Panc1 (cell line): ENCODE results near the gene INTS2. TPM values are rescaled to one million over a fixed set of nuclear protein-coding genes. Genes with fewer than 3 reads are reported as not detected.

Source experiments
- ATAC-seq: fragments of 200-7000 bp; cut with Tn5 transposase; 2 replicates; pipeline ENCODE4 v1.9.1; 2020; ENCODE audit warnings: mild to moderate bottlenecking, moderate library complexity
- BruUV-seq: library from RNA; stranded (reverse); fragments of 400-500 nt; replicated peaks from 2 replicates; lab custom pipeline; 2021; lab: Mats Ljungman, UMichigan
- CTCF ChIA-PET: fragments of 300-600 bp; sonication (Branson Sonifier 250); formaldehyde crosslinking; loops from one replicate; lab custom pipeline; 2022; ENCODE audit warnings: antibody characterized with exemption; lab: Charles Lee
- POLR2A ChIA-PET: fragments of 300-600 bp; sonication (Branson Sonifier 250); formaldehyde crosslinking; loops from one replicate; lab custom pipeline; 2022; ENCODE audit warnings: antibody characterized with exemption; lab: Charles Lee
- DNase-seq: peaks from one replicate; pipeline ENCODE4 v3.0.0-alpha.2; 2010; ENCODE audit warnings: low read depth, low spot score
- H3K27ac ChIP-seq: 2 replicates; pipeline ENCODE4 v1.5.1; 2011; ENCODE audit warnings: mild to moderate bottlenecking, low read length, inconsistent platforms
- H3K27me3 ChIP-seq: fragments of 200-500 bp; sonication (Bioruptor generic); 2 replicates; pipeline ENCODE4 v1.6.0; 2014; ENCODE audit warnings: low read length, inconsistent platforms; ENCODE audit not compliant: control insufficient read depth, insufficient read depth
- H3K36me3 ChIP-seq: fragments of 200-500 bp; sonication (Bioruptor generic); 2 replicates; pipeline ENCODE4 v1.5.1; 2014; ENCODE audit warnings: inconsistent platforms, mild to moderate bottlenecking, low read length, moderate library complexity; ENCODE audit not compliant: control insufficient read depth, insufficient read depth
- H3K4me1 ChIP-seq: 2 replicates; pipeline ENCODE4 v1.5.1; 2011; ENCODE audit warnings: inconsistent platforms, mild to moderate bottlenecking, low read length, moderate library complexity; ENCODE audit not compliant: control insufficient read depth, insufficient read depth
- H3K4me3 ChIP-seq, 2 experiments: 2 replicates each; pipeline ENCODE4 v1.5.1; 2011 to 2012; ENCODE audit warnings: low read depth in 2 of 2, low read length in 2 of 2, mild to moderate bottlenecking in 2 of 2, inconsistent platforms in 1 of 2, moderate library complexity in 1 of 2
- H3K9me3 ChIP-seq: fragments of 200-500 bp; sonication (Bioruptor generic); 2 replicates; pipeline ENCODE4 v1.5.1; 2014; ENCODE audit warnings: low read depth, mild to moderate bottlenecking, inconsistent platforms, low read length, moderate library complexity; ENCODE audit not compliant: control insufficient read depth, insufficient read depth
- CTCF ChIP-seq: fragments of 450-650 bp; IDR thresholded peaks from 2 replicates; pipeline ENCODE4 v1.5.1; 2017; ENCODE audit warnings: mild to moderate bottlenecking
- POLR2AphosphoS5 ChIP-seq: IDR thresholded peaks from 2 replicates; pipeline ENCODE4 v1.6.1; 2012; ENCODE audit warnings: mild to moderate bottlenecking, low read depth, low read length, moderate library complexity
- REST ChIP-seq, 2 experiments: IDR thresholded peaks; 2 replicates each; pipeline ENCODE4 v1.6.1; 2011 to 2012; ENCODE audit warnings: low read depth in 2 of 2, control low read depth in 1 of 2, low read length in 1 of 2, mild to moderate bottlenecking in 1 of 2, moderate library complexity in 1 of 2; ENCODE audit not compliant: insufficient read depth in 1 of 2
- SIN3A ChIP-seq: IDR thresholded peaks from 2 replicates; pipeline ENCODE4 v1.6.1; 2012; ENCODE audit warnings: low read depth, mild to moderate bottlenecking, low read length, moderate library complexity, borderline replicate concordance; ENCODE audit not compliant: insufficient read depth
- TCF7L2 ChIP-seq: IDR thresholded peaks from 2 replicates; pipeline ENCODE4 v1.6.1; 2011; ENCODE audit warnings: mild to moderate bottlenecking, low read depth, low read length, inconsistent platforms
- in situ Hi-C: cut with HindIII; loops from 2 replicates; pipeline ENCODE4 v1.10.0; 2016; ENCODE audit warnings: low sequenced_read_pairs, low pct_unique_long_range_greater_than_20kb
- intact Hi-C: fragments of 100-400 bp; cut with micrococcal nuclease; formaldehyde crosslinking; loops from one replicate; pipeline ENCODE4 v1.10.0; 2022; ENCODE audit not compliant: unreplicated experiment
- total RNA-seq: library from RNA; stranded (reverse); gene quantifications from one replicate; pipeline ENCODE4 v1.2.1, GENCODE V29; 2021; ENCODE audit not compliant: unreplicated experiment

The INTS2 gene
- total RNA-seq, 1 experiment from 2014 or later, result 32.5 TPM

- BruUV-seq, result no TSS peak
- no peak for TF ChIP-seq SIN3A
- TF ChIP-seq REST (IDR thresholded peaks at IDR 0.05; ENCODE audit: insufficient read depth in 1 of 2, low read depth in 2 of 2, low read length in 1 of 2), result no peak
- TF ChIP-seq TCF7L2, result no peak
- TF ChIP-seq POLR2AphosphoS5, result no peak
- TF ChIP-seq CTCF, result no peak
- DNase-seq (no peak), ATAC-seq (no peak)
- ChIA-PET CTCF (interaction anchor here (0.7 kb wide), 1 partner anchor 201 kb away, joined by 12 read pairs; no protein-coding TSS in a partner anchor), POLR2A (no interaction called here)
- Histone ChIP-seq H3K36me3 (peaks cover 8% of the 10 kb centered on the region; the same call in 1 of the 2 replicates), H3K9me3 (no peaks in the 10 kb centered on the region), H3K4me3 (no peak overlapping the region), H3K27me3 (no peaks in the 10 kb centered on the region), H3K27ac (no peak overlapping the region), H3K4me1 (no peaks in the 10 kb centered on the region)
- in situ Hi-C loops (no loop called here), intact Hi-C loops (no loop called here)
These were observed 24.5 kb downstream of the INTS2 start for GRCh38 chr17:61903251-61903650.

GRCh38 chr17:61897548-61898180, 30.1 kb downstream of the INTS2 start:
- Histone ChIP-seq H3K4me1 (no peaks in the 10 kb centered on the region), H3K4me3 (no peak overlapping the region), H3K27me3 (no peaks in the 10 kb centered on the region), H3K27ac (no peak overlapping the region), H3K9me3 (no peaks in the 10 kb centered on the region), H3K36me3 (peaks cover 19% of the 10 kb centered on the region; the same call in 1 of the 2 replicates)
- CTCF ChIA-PET, result no interaction called here
- in situ Hi-C loops, result no loop called here
- intact Hi-C loops, result no loop called here
- POLR2A ChIA-PET, result interaction anchor here (0.9 kb wide), 1 partner anchor 38 kb away, joined by 3 read pairs; no protein-coding TSS in a partner anchor
- TF ChIP-seq CTCF (no peak), REST (IDR thresholded peaks at IDR 0.05; ENCODE audit: insufficient read depth in 1 of 2, low read depth in 2 of 2, low read length in 1 of 2) (no peak), TCF7L2 (no peak), POLR2AphosphoS5 (no peak), SIN3A (no peak)
- ATAC-seq, result no peak
- DNase-seq, result no peak
- no TSS peak for BruUV-seq
